GM21529 (cell line): Measurements from ENCODE around the gene ZNF18.
"Not testable (repeated sequence)": the region's sequence is repeated elsewhere in the genome, so short reads cannot be mapped to it uniquely, and the experiment has no call there.

Experiments used
- ATAC-seq: cut with Tn5 transposase; IDR thresholded peaks from one replicate; pipeline ENCODE4 v1.9.1; 2021; ENCODE audit not compliant: unreplicated experiment

ZNF18 gene

DNA sequence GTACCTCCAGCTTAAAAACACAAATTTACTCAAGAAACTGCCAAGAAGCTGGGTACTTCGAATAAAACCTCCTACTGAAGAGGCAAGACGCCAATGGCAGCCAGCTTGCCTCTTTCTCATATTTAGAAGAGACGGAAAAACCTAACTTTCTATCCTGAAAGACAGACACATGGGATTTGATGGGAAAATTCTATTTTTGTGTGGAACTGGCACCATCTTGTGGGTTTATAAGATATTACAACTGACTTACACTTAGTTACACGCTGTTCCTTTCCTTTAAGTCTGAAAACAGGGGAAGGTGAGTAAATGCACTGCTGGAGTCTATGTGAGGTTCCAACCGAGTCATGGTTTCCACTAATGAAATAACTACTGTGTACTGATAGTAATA lies 10.3 kb downstream of the ZNF18 start:
- no peak for ATAC-seq

DNA sequence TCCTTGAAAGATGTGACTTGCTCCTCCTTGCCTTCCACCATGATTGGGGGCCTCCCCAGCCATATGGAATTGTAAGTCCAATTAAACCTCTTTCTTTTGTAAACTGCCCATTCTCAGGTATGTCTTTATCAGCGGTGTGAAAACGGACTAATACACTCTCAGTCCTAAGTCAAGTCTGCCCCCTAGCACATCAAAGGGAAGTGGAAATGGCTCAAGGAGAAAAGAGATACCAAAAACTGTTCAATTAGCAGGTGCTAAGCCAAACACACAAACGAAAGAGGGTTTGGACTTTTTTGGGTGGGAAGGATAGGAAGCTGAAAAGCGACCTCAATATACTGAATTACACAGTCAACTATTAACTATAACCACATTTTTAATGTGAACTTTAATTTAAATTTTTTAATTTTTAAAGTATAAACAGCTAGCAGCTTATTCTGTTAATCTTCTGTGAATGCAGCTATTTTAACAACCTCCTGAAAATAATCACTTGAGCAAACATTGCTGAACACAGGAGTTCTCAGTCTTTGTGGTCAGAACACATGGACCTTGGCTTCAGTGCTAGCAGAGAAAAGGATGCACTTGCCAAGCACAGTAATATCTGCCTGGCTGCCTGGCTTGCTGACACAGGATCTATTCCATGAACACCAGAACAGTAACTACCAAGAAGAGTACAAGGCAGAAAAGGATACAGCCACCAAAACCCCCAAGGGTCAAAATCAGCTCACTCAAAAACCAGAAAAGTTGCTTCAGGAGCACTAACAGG lies 10.9 kb downstream of the ZNF18 start:
- ATAC-seq, result no peak

DNA sequence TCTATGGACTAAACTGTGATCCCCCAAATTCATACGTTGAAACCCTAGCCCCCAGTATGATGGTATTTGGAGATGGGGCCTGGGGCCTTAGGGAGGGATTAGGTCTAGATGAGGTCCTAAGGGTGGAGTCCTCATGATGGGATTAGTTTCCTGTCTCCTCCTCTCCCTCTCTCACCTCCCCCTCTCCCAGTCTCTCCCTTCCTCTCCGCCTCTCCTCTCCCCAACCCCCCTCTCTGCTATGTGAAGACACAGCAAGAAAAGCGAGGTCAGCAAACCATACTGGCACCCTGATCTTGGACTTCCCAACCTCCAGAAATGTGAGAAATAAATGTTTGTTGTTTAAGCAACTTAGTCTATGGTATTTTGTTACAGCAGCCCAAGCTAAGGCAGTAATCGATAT lies 15.4 kb downstream of the ZNF18 start:
- ATAC-seq, result no peak

DNA sequence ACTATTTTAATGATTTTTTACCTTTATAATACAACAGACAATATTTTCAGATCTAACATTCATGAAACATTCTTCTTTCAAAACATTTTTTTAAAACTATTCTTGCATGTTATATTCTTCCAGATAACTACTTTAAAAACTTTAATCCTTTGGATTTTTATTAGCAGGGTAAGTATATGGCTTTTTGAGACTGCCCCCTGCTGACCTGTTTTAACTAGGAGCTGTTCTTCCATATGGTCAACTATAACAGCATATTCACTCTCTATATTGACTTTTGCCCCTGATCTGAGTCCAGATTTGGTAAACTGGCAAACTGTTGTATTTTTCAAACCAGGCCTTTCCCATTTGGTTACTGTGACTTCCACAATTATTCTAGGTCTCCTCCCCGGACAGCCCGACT lies 16.5 kb downstream of the ZNF18 start:
- ATAC-seq, result no peak

DNA sequence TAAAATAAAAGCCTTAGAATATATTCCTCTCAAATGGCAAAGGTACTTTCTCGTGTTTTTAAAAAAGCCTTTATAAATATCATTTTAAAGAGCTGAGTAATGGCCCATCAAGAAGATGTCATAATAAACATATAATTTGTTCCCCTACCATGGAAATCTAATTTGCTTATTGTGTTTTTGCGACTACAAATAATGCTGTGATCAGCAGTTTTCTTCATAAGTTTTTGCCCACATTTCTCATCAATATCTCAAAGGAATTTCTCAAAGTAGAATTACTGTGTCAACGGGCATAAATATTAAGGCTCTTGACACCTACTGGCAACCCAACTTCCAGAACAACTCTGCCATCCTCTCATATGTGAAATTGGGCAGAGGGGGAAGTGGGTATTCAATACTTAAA lies 17.5 kb downstream of the ZNF18 start:
- no peak for ATAC-seq

DNA sequence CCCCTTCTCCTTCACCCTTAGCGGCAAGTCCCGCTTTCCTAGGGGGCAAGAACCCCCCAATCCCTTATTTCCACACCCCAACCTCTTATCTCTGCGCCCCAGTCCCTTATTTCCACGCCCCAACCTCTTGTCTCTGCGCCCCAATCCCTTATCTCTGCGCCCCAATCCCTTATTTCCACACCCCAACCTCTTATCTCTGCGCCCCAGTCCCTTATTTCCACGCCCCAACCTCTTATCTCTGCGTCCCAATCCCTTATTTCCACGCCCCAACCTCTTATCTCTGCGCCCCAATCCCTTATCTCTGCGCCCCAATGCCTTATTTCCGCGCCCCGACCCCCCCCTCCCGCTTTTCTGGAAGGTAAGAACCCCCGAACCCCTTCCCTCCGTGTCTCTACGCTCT lies 24.5 kb downstream of the ZNF18 start:
- not testable (repeated sequence) for ATAC-seq

DNA sequence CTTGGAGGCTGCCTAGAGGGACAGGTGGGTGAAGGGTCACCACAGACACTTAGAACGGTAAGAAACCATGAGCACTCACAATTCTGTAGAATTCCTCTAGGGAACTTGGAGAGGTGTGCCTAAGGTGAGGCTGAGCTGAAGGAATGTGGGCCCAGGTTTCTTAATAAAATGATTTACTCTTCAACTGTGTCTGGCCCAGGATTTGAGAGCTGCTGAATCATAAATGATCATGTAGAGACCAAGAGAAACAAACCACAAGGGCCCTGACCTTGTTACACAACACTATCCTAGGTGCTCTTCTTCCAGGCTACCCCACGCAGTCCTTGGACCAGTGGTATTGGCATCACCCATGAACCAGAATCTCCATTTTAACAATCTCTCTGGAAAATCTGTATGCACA lies 27.7 kb downstream of the ZNF18 start:
- ATAC-seq, result no peak

DNA sequence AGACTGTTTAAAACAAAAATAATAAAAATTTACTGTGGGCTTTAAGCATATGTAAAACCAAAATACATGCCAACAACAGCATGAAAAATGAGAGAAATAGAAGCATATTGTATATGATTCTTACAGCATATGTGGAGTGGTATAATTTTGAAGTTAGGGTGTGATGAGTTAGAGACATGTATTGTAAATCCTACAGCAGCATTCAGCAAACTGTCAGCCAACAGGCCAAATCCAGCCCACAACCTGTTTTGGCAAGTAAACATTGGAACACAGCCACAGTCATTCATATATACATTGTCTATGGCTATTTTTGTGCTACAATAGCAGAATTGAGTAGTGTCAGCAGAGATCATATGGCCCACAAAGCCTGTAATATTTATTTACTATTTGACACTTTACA lies 42.3 kb downstream of the ZNF18 start:
- no peak for ATAC-seq

DNA sequence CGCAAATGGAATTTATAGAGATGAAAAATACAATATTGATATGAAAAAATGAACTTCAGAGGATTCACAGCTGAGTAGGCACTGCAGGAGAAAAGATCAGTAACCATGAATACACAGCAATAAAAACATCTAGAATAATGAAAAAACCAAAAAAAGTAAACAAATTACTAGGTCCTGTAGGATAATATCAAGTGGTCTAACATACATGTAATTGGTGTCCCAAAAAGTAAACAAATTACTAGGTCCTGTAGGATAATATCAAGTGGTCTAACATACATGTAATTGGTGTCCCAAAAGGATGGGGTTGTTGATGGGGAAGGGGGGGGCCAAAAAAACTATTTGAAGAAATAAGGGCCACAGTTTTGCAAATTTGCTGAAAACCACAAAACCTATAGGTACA lies 43.4 kb downstream of the ZNF18 start:
- no peak for ATAC-seq

DNA sequence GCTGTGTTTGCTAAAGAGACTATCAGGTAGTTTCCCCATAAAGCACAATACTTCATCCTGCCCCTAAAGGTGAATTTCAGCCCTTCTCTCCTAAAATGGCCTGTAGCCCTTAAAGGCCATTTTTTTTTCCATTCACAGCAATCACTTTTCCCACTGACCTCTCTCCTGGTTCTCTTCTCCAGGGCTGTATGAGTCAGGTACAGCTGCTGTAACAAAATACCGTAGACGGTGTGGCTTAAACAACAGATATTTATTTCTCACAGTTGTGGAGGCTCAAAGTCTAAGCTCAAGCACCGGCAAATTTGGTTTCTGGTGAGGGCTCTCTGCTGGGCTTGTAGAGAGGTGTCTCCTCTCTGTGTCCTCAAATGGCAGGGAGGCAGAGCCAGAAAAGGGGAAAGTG lies 44.7 kb downstream of the ZNF18 start:
- no peak for ATAC-seq

DNA sequence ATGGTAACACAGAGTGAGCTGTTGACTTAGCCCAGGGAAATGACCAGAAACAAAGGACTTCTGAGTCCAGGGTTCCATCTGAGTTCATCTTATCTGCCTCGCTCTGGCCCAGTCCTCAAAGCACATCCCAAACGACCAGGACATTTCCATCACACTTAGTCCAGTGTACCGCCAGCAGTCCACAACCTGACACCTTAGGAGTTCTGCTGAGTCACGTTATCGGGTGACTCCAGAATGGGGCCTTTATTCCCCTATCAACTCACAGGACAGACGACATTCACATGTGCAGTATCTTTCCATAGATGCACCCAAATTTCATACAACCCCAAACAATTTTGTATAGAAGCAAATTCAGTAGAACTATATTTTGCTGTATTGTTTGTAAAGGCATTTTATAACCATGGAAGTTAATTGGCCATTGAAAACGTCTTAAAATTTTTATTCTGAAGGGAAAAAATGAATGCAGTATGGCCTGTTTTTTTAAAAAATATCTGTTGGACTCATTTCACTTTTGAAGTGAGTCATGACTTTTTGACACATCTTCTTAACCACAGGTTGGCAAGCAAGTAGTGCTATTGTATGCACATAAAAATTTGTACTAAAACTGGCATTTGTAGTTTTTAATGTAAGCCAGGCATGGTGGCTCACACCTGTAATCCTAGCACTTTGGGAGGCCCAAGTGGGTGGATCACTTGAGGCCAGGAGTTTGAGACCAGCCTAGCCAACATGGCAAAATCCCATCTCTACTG lies 46.3 kb downstream of the ZNF18 start:
- ATAC-seq, result no peak

DNA sequence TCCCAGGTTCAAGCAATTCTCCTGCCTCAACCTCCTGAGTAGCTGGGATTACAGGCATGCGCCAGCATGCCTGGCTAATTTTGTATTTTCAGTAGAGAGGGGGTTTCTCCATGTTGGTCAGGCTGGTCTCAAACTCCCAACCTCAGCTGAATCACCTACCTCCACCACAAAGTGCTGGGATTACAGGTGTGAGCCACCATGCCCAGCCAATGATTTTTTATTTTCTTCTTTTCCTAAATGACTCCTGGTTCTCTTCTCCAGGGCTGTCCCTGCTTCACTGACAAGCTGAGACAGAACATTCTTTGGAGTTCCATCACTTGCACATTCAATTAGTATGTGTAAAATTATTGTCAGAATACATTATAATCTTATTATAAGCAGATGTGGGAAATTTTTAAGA lies 47.7 kb downstream of the ZNF18 start:
- not testable (repeated sequence) for ATAC-seq

DNA sequence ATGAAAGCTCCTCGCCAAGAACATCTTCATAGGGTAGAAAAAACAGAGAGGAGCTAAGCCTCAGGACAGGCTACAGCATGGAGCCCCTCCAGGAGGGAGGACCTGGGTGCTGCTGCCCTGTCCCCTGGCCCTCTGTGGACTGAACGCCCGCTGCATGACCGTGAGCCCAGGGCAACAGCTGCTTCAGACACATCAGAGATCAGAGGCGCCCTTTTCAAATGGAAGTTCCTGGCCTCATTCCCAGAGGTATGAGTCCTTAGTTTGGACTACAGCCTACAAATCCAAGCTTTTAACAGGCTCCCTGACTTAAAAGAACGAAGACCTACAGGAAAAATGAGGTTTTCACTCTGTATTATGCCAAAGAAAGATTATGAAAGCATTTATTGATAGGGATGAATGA lies 48.5 kb downstream of the ZNF18 start:
- no peak for ATAC-seq

DNA sequence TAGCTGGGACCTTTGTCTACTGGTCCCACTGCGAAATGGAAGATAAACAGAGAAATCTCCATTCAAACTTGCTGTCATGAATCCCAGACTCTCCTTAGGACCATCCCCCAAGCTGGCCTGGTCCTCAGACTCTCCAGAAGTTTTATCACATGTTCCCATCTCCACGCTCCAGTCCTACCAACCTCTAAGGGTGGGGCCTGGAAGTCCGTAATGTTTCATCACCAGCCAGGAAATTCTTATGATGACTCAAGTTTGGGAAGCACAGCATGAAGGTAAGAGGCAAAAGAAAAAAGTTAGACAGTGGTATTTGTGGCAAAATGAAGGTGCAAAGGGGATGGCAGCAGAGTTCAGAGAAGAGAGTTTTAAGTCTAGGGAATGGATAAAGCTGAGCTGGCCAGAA lies 52.7 kb downstream of the ZNF18 start:
- no peak for ATAC-seq

DNA sequence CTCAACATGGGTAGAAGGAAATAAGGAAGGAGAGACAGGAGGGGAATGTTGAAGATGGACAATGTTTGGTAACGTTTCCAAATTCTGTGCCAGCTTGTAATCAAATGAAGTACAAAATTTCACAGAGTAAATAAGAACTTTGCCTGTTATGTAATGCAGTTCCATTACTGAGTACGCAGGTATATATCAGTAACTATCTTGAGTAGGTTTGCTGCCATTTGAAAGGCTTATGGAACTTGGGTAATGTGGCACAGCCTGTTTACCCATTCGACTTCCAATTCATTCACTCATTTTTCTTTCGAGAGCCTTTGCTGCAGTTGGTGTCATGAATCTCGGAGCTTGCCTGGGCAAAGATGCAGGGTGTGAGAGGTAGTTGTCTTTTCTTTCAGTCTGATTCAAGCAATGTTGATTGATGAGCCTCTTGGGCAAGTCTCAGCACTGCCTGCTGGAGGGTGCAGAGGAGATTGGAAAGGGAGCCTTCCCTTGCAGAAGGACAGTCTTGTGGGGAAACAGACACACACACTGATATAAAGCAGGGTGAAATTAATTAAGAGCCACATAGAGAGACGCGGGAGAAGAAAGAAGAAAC lies 53.4 kb downstream of the ZNF18 start:
- no peak for ATAC-seq

DNA sequence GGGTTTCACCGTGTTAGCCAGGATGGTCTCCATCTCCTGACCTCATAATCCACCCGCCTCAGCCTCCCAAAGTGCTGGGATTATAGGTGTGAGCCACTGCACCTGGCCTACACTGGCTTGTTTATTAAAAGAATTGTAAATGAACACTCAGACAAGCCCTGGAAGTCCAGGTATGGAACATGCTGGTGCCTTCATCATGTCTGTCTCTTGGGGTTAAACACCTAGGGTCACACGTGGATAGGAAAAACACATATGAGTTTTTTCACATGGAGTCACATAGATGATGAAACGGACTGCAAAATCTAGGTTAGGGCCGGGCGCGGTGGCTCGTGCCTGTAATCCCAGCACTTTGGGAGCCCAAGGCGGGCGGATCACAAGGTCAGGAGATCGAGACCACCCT lies 54.2 kb downstream of the ZNF18 start:
- ATAC-seq, result not testable (repeated sequence)

DNA sequence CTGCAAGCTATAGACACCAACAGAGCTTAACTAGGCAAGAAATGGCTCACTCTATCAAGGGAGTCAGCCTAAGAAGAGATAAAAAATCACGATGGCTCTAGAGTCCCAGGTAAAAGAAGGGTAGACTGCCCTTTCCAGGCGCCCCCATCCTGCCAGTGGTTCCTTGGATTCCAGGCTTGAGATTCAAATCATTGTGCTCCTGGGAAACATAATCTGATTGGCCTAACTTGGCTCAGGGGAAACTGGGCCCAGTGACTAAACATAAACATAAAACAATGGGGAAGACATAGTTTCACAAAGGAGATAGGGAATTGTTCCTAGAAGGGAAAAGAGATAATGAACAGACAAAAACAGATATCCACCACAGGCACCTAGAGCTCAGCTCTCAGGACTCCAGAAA lies 56.4 kb downstream of the ZNF18 start:
- no peak for ATAC-seq

DNA sequence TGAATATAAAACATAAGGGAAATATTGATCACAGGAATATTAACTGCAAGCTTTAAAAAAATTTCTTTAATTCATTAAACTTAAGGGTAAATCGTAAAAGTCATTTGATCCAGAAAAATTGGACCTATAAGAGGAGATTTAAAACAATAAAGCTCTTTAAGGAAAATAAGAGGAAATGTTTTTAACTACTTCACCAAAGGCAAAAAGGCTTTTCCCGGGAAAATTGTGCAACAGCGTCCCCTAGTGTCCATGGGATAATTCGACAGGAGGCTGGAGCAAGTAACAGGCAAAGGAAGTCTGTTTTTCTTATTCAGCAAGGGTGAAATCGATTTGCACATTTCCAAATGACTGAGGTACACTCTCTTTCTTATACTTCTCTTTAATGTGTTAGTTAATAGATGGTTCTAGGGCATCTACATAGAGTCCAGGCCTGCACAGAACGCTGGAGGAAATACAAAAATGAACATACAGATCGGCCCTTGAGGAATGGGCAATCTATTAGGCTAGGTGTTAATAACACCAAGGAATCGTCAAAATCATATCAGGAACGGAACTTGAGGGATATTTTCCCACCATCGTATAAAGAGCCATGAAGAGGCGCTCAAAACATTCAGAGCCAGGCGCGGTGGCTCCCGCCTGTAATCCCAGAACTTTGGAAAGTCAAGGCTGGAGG lies 61.4 kb downstream of the ZNF18 start:
- ATAC-seq, result no peak

DNA sequence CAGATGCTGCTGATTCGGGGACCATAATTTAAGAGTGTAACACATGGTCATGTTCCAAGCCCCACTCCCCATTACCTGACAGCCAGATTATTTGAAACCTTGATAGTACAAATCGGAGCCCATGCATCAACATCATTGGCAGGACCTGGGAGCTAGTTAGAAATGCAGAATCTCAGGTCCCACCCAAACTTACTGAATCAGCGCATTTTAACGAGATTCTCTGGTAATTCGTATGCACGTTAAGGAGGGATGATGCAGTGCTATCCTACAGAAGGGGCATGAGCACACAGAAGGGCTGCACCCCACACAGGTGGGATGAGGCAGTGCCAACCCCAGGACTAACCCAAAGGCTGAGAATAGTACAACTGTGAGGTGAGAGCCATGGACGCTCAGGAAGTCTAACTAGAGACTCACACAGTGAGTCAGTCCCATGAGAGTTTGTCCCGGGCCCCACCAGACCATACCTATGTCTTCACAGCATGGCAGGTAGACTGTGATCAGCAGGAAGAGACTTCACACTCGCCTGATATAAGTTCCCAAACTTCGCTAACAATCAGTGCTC lies 64.9 kb downstream of the ZNF18 start:
- ATAC-seq, result no peak

DNA sequence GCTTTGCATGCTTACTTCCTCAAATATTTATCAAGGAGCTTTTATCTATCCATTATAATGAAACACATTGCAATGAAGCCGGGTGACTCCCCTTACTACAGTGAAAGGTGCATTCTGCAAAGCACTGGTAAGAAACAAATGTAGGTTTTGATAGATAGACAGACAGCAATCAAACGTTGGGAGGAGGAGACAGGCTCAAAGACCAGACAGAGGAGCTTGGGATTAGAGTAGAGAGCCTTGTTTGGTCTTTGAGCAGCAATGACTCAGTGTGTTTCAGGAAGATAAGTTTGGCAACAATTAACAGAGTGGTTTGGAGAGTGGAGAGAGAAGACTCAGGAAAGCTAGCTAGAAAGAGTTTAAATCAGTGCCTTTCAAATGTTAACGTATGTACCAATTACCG lies 68.8 kb downstream of the ZNF18 start:
- no peak for ATAC-seq
